OCI-LY1 (cell line): Measurements from ENCODE around the gene LRP1-AS.

Source experiments
- H2AFZ ChIP-seq: fragments of 200-600 bp; sonication (generic), shearing (Covaris generic); 2 replicates; pipeline ENCODE4 v1.6.0; 2014; ENCODE audit warnings: antibody characterized with exemption, mild to moderate bottlenecking, low read length
- H3F3A ChIP-seq: fragments of 200-600 bp; sonication (generic), shearing (Covaris generic); 2 replicates; pipeline ENCODE4 v1.6.0; 2014; ENCODE audit warnings: mild to moderate bottlenecking, antibody characterized with exemption, low read length, moderate library complexity; ENCODE audit not compliant: insufficient read depth
- H3K27ac ChIP-seq: fragments of 200-600 bp; sonication (generic); 2 replicates; pipeline ENCODE4 v1.5.1; 2014; ENCODE audit warnings: low read length, mixed run types, mild to moderate bottlenecking, low read depth; ENCODE audit not compliant: poor library complexity, severe bottlenecking
- H3K27me3 ChIP-seq: fragments of 200-600 bp; sonication (generic); 2 replicates; pipeline ENCODE4 v1.6.0; 2014; ENCODE audit warnings: antibody characterized with exemption, mild to moderate bottlenecking, low read length, moderate library complexity; ENCODE audit not compliant: insufficient read depth
- H3K36me3 ChIP-seq: fragments of 200-600 bp; sonication (generic); 2 replicates; pipeline ENCODE4 v1.6.1; 2014; ENCODE audit warnings: mild to moderate bottlenecking, antibody characterized with exemption, low read length, moderate library complexity, mixed read lengths; ENCODE audit not compliant: insufficient read depth
- H3K4me1 ChIP-seq: fragments of 200-600 bp; sonication (generic); 2 replicates; pipeline ENCODE4 v1.5.1; 2014; ENCODE audit warnings: mild to moderate bottlenecking, low read length, moderate library complexity; ENCODE audit not compliant: insufficient read depth, severe bottlenecking
- H3K4me2 ChIP-seq: fragments of 200-600 bp; sonication (generic), shearing (Covaris generic); 2 replicates; pipeline ENCODE4 v1.6.1; 2014; ENCODE audit warnings: low read length
- H3K4me3 ChIP-seq: fragments of 200-600 bp; sonication (generic); 2 replicates; pipeline ENCODE4 v1.5.1; 2014; ENCODE audit warnings: low read length, low read depth, mild to moderate bottlenecking, mixed read lengths; ENCODE audit not compliant: poor library complexity, severe bottlenecking
- H3K79me2 ChIP-seq: fragments of 200-600 bp; shearing (Covaris generic); 2 replicates; pipeline ENCODE4 v1.6.1; 2016; ENCODE audit warnings: mixed run types, low read length, mixed read lengths; ENCODE audit not compliant: insufficient read depth
- H3K9ac ChIP-seq: fragments of 200-600 bp; sonication (generic), shearing (Covaris generic); 2 replicates; pipeline ENCODE4 v1.6.1; 2014; ENCODE audit warnings: mild to moderate bottlenecking, low read length, mixed read lengths
- H3K9me2 ChIP-seq: fragments of 200-600 bp; sonication (generic), shearing (Covaris generic); 2 replicates; pipeline ENCODE4 v1.6.1; 2014; ENCODE audit warnings: low read depth, mild to moderate bottlenecking, low read length, mixed read lengths
- H3K9me3 ChIP-seq: fragments of 200-600 bp; shearing (Covaris generic); 2 replicates; pipeline ENCODE4 v1.6.1; 2014; ENCODE audit warnings: low read length, mixed read lengths
- H4K20me1 ChIP-seq: fragments of 200-600 bp; sonication (generic), shearing (Covaris generic); 2 replicates; pipeline ENCODE4 v1.6.0; 2016; ENCODE audit warnings: mild to moderate bottlenecking, low read length; ENCODE audit not compliant: insufficient read depth
- EZH2 ChIP-seq: fragments of 200-600 bp; sonication (generic), shearing (Covaris generic); IDR thresholded peaks from 2 replicates; pipeline ENCODE4 v1.8.0; 2017; ENCODE audit warnings: borderline replicate concordance, mixed run types, mild to moderate bottlenecking, antibody characterized with exemption, low read length, moderate library complexity, mixed read lengths
- TF ChIP-seq, protein P1 (sequence below): fragments of 200-600 bp; sonication (generic), shearing (Covaris generic); IDR thresholded peaks from 2 replicates; pipeline ENCODE4 v1.5.1; 2017; ENCODE audit warnings: mild to moderate bottlenecking, antibody characterized with exemption, low read length, moderate library complexity, mixed read lengths

LRP1-AS gene

GRCh38 chr12:57139796-57140649, 7.4 kb downstream of the LRP1-AS start:
- no peak overlapping the region for H3K9ac ChIP-seq
- no peak overlapping the region for H3K4me2 ChIP-seq
- no peaks in the 10 kb centered on the region for H3K4me1 ChIP-seq
- TF ChIP-seq, protein P1, sequence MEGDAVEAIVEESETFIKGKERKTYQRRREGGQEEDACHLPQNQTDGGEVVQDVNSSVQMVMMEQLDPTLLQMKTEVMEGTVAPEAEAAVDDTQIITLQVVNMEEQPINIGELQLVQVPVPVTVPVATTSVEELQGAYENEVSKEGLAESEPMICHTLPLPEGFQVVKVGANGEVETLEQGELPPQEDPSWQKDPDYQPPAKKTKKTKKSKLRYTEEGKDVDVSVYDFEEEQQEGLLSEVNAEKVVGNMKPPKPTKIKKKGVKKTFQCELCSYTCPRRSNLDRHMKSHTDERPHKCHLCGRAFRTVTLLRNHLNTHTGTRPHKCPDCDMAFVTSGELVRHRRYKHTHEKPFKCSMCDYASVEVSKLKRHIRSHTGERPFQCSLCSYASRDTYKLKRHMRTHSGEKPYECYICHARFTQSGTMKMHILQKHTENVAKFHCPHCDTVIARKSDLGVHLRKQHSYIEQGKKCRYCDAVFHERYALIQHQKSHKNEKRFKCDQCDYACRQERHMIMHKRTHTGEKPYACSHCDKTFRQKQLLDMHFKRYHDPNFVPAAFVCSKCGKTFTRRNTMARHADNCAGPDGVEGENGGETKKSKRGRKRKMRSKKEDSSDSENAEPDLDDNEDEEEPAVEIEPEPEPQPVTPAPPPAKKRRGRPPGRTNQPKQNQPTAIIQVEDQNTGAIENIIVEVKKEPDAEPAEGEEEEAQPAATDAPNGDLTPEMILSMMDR: no peak
- TF ChIP-seq EZH2: no peak
- H4K20me1 ChIP-seq: no peaks in the 10 kb centered on the region
- no peak overlapping the region for H2AFZ ChIP-seq
- H3K4me3 ChIP-seq: no peak overlapping the region
- no peaks in the 10 kb centered on the region for H3K9me2 ChIP-seq
- H3K27ac ChIP-seq: no peak overlapping the region
- 0 out of 2 replicates have a peak, but pooled peaks cover 4% of the 10 kb centered on the region for H3K27me3 ChIP-seq
- no peaks in the 10 kb centered on the region for H3F3A ChIP-seq
- no peaks in the 10 kb centered on the region for H3K79me2 ChIP-seq
- no peaks in the 10 kb centered on the region for H3K36me3 ChIP-seq
- H3K9me3 ChIP-seq: no peaks in the 10 kb centered on the region

DNA sequence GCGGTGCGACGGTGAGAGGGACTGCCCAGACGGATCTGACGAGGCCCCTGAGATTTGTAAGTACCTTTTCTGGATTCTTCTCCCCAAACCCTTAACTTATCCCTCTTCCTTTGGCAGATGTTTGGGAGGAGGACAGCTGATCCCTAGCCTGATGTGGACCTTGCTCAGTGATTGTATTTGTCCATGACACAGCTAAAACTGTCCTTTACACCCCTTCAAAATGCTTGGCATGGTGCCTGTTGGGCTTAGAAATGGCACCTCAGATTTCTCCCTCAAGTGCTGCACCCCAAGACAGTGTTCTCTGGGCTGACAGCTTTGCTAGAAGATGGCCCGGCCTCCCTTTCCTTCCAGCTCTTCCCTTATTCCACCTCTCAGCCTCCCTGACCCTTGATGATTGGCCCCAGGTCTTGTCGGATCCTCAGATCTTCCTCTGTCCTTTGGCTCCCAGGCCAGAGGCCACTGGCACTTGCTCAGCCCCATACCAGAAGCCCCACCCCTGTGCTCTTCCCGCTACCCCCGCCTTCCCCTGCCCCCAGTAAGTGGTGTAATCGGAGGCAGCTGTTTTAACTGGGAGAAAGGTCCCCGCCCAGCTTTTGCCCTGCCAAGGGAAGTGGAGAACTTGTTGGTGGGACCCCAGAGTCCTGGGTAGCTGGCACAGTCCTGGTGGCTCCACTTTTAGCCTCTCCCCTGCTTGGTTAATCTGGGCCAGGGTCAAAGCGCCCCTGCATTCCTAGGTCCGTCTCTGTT, 8.7 kb downstream of the LRP1-AS start:
- Histone ChIP-seq H3K9ac (no peak overlapping the region), H3K4me3 (no peak overlapping the region), H3K9me2 (no peaks in the 10 kb centered on the region), H3K4me2 (no peak overlapping the region), H4K20me1 (no peaks in the 10 kb centered on the region), H3F3A (no peaks in the 10 kb centered on the region), H3K27me3 (0 out of 2 replicates have a peak, but pooled peaks cover 4% of the 10 kb centered on the region), H3K9me3 (no peaks in the 10 kb centered on the region), H3K79me2 (no peaks in the 10 kb centered on the region), H3K36me3 (no peaks in the 10 kb centered on the region), H2AFZ (no peak overlapping the region), H3K27ac (no peak overlapping the region), H3K4me1 (no peaks in the 10 kb centered on the region)
- no peak for TF ChIP-seq EZH2
- TF ChIP-seq, protein P1: no peak

DNA sequence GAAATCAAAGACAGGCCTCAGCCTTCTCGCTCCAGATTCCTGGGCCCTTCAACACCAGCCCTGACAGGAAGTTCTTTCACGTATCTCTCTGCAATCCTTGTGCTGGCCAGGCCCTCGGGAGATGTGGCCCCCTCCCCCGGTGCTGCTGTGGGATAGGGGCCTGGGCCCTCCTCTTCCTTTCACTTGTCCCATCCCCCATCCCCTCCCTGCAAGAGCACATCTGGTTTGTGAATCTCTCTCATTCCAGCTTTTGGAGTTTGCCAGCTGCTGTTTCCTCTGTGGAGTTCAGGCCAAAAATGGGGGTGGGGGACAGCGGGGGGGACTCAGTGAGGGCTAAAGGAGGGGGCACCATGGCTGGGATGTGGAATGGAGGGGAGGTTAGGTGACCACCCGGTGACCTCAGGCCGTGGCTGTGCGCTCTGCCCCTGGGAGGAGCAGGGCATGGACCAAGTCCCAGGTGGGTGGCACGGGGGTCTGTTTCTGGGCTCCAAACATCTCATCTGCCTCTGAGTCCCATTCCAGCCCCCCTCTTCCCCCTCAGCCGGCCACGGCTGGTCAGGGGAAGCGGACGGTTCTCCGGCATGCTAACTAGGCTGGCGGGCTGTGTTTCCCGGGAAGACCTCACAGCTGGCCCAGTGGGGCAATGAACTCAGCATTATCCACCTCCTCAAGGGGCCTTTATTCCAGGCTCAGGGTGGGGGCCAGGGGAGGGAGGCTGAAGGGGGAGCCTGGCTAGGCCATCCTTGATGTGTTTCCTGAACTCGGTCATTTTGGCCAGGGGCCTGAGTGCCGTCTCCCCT, 11.7 kb downstream of the LRP1-AS start:
- no peak overlapping the region for H2AFZ ChIP-seq
- TF ChIP-seq, protein P1: no peak
- TF ChIP-seq EZH2: no peak
- H3K79me2 ChIP-seq: no peaks in the 10 kb centered on the region
- no peak overlapping the region for H3K9ac ChIP-seq
- no peaks in the 10 kb centered on the region for H4K20me1 ChIP-seq
- no peak overlapping the region for H3K4me3 ChIP-seq
- no peak overlapping the region for H3K27ac ChIP-seq
- no peak overlapping the region for H3K4me2 ChIP-seq
- H3K9me3 ChIP-seq: no peaks in the 10 kb centered on the region
- no peaks in the 10 kb centered on the region for H3K9me2 ChIP-seq
- no peaks in the 10 kb centered on the region for H3K36me3 ChIP-seq
- no peaks in the 10 kb centered on the region for H3K4me1 ChIP-seq
- H3F3A ChIP-seq: no peaks in the 10 kb centered on the region
- 0 out of 2 replicates have a peak, but pooled peaks cover 4% of the 10 kb centered on the region for H3K27me3 ChIP-seq
